ENCODE results near the gene HINT2.

Gene HINT2

GRCh38 chr9:35822926-35823325 lies 8.1 kb upstream of the HINT2 start:
- TF ChIP-seq CTCF (IDR thresholded peaks at IDR 0.05; ENCODE audit: low read depth, low read length, missing control alignments): no peak
- H3K4me3 ChIP-seq (ENCODE audit: low read depth, low read length): no peak overlapping the region
- no peak for DNase-seq (ENCODE audit: low read depth)

- no peak for DNase-seq (ENCODE audit: low read depth)
- H3K4me3 ChIP-seq (ENCODE audit: low read depth, low read length): no peak overlapping the region
- TF ChIP-seq CTCF (IDR thresholded peaks at IDR 0.05; ENCODE audit: low read depth, low read length, missing control alignments): no peak
These were observed 5.2 kb upstream of the HINT2 start for GRCh38 chr9:35820076-35820475.

- DNase-seq (ENCODE audit: low read depth): no peak
- H3K4me3 ChIP-seq (ENCODE audit: low read depth, low read length): no peak overlapping the region
- no peak for TF ChIP-seq CTCF (IDR thresholded peaks at IDR 0.05; ENCODE audit: low read depth, low read length, missing control alignments)
These were observed 3.5 kb upstream of the HINT2 start for GRCh38 chr9:35818341-35818740.

- no peak overlapping the region for H3K4me3 ChIP-seq (ENCODE audit: low read depth, low read length)
- no peak for DNase-seq (ENCODE audit: low read depth)
- TF ChIP-seq CTCF (IDR thresholded peaks at IDR 0.05; ENCODE audit: low read depth, low read length, missing control alignments): peak; percentile 15
These were observed 1.9 kb upstream of the HINT2 start for GRCh38 chr9:35816708-35817107.

- peak overlapping the region; percentile 97 for H3K4me3 ChIP-seq (ENCODE audit: low read depth, low read length)
- peak; percentile 39 for TF ChIP-seq CTCF (IDR thresholded peaks at IDR 0.05; ENCODE audit: low read depth, low read length, missing control alignments)
- no peak for DNase-seq (ENCODE audit: low read depth)
These were observed 569 bp downstream of the HINT2 start for GRCh38 chr9:35814106-35814840.

- H3K4me3 ChIP-seq (ENCODE audit: low read depth, low read length): peak overlapping the region; percentile 97; the same call in 1 of the 2 replicates
- TF ChIP-seq CTCF (IDR thresholded peaks at IDR 0.05; ENCODE audit: low read depth, low read length, missing control alignments): peak; percentile 42
- no peak for DNase-seq (ENCODE audit: low read depth)
These were observed 1.3 kb downstream of the HINT2 start for GRCh38 chr9:35813434-35814105.
